Measurements from ENCODE around the gene PCOLCE2.

PCOLCE2 gene

GRCh38 chr3:142914286-142914811 lies 25.5 kb upstream of the PCOLCE2 start:
- H3K4me3 Mint-ChIP-seq = no peak overlapping the region
- DNase-seq (ENCODE audit: low spot score) = no peak

GRCh38 chr3:142913432-142913831 lies 24.5 kb upstream of the PCOLCE2 start:
- Mint-ChIP-seq H3K27me3 (ENCODE audit: low read depth) (peaks cover 31% of the 10 kb centered on the region), H3K4me1 (ENCODE audit: low read depth) (peaks cover 3% of the 10 kb centered on the region), H3K9me3 (no peaks in the 10 kb centered on the region), H3K4me3 (no peak overlapping the region), H3K36me3 (ENCODE audit: low read depth) (no peaks in the 10 kb centered on the region), H3K27ac (no peak overlapping the region)
- DNase-seq (ENCODE audit: low spot score) = no peak

More at GRCh38 chr3:142914286-142914811, 25.5 kb upstream of the PCOLCE2 start:
- Mint-ChIP-seq H3K27ac (no peak overlapping the region), H3K27me3 (ENCODE audit: low read depth) (peaks cover 30% of the 10 kb centered on the region), H3K36me3 (ENCODE audit: low read depth) (no peaks in the 10 kb centered on the region), H3K9me3 (no peaks in the 10 kb centered on the region), H3K4me1 (ENCODE audit: low read depth) (peaks cover 3% of the 10 kb centered on the region)

GRCh38 chr3:142912402-142913172 lies 23.7 kb upstream of the PCOLCE2 start:
- H3K4me1 Mint-ChIP-seq (ENCODE audit: low read depth) = peaks cover 3% of the 10 kb centered on the region
- H3K9me3 Mint-ChIP-seq = no peaks in the 10 kb centered on the region
- no peak overlapping the region for H3K27ac Mint-ChIP-seq
- no peaks in the 10 kb centered on the region for H3K36me3 Mint-ChIP-seq (ENCODE audit: low read depth)
- no peak overlapping the region for H3K4me3 Mint-ChIP-seq
- H3K27me3 Mint-ChIP-seq (ENCODE audit: low read depth) = peaks cover 28% of the 10 kb centered on the region
- DNase-seq (ENCODE audit: low spot score) = no peak

- H3K27ac Mint-ChIP-seq = no peak overlapping the region
- no peak overlapping the region for H3K4me3 Mint-ChIP-seq
- H3K4me1 Mint-ChIP-seq (ENCODE audit: low read depth) = peaks cover 3% of the 10 kb centered on the region
- no peaks in the 10 kb centered on the region for H3K36me3 Mint-ChIP-seq (ENCODE audit: low read depth)
- no peaks in the 10 kb centered on the region for H3K9me3 Mint-ChIP-seq
- H3K27me3 Mint-ChIP-seq (ENCODE audit: low read depth) = peaks cover 25% of the 10 kb centered on the region
- DNase-seq (ENCODE audit: low spot score) = no peak
Measured at GRCh38 chr3:142910280-142910679, 21.4 kb upstream of the PCOLCE2 start.

GRCh38 chr3:142909282-142909681 lies 20.4 kb upstream of the PCOLCE2 start:
- no peak overlapping the region for H3K27ac Mint-ChIP-seq
- no peak overlapping the region for H3K4me3 Mint-ChIP-seq
- H3K4me1 Mint-ChIP-seq (ENCODE audit: low read depth) = peaks cover 4% of the 10 kb centered on the region
- no peak for DNase-seq (ENCODE audit: low spot score)
- H3K9me3 Mint-ChIP-seq = no peaks in the 10 kb centered on the region
- no peaks in the 10 kb centered on the region for H3K36me3 Mint-ChIP-seq (ENCODE audit: low read depth)
- peaks cover 25% of the 10 kb centered on the region for H3K27me3 Mint-ChIP-seq (ENCODE audit: low read depth)

GRCh38 chr3:142907996-142908395 lies 19.1 kb upstream of the PCOLCE2 start:
- Mint-ChIP-seq H3K27me3 (ENCODE audit: low read depth) (peaks cover 30% of the 10 kb centered on the region), H3K4me3 (no peak overlapping the region), H3K36me3 (ENCODE audit: low read depth) (no peaks in the 10 kb centered on the region), H3K27ac (no peak overlapping the region), H3K9me3 (no peaks in the 10 kb centered on the region), H3K4me1 (ENCODE audit: low read depth) (peaks cover 2% of the 10 kb centered on the region)
- no peak for DNase-seq (ENCODE audit: low spot score)

- Mint-ChIP-seq H3K9me3 (no peaks in the 10 kb centered on the region), H3K36me3 (ENCODE audit: low read depth) (no peaks in the 10 kb centered on the region), H3K4me1 (ENCODE audit: low read depth) (peaks cover 2% of the 10 kb centered on the region), H3K27me3 (ENCODE audit: low read depth) (peaks cover 32% of the 10 kb centered on the region), H3K27ac (no peak overlapping the region), H3K4me3 (no peak overlapping the region)
- DNase-seq (ENCODE audit: low spot score) = no peak
Measured at GRCh38 chr3:142904639-142905436, 16.0 kb upstream of the PCOLCE2 start.

- no peaks in the 10 kb centered on the region for H3K9me3 Mint-ChIP-seq
- no peak for DNase-seq (ENCODE audit: low spot score)
- no peak overlapping the region for H3K4me3 Mint-ChIP-seq
- H3K4me1 Mint-ChIP-seq (ENCODE audit: low read depth) = peaks cover 2% of the 10 kb centered on the region
- peaks cover 41% of the 10 kb centered on the region for H3K27me3 Mint-ChIP-seq (ENCODE audit: low read depth)
- H3K36me3 Mint-ChIP-seq (ENCODE audit: low read depth) = no peaks in the 10 kb centered on the region
- no peak overlapping the region for H3K27ac Mint-ChIP-seq
Measured at GRCh38 chr3:142902356-142902755, 13.5 kb upstream of the PCOLCE2 start.

GRCh38 chr3:142898346-142899213 lies 9.7 kb upstream of the PCOLCE2 start:
- no peak for DNase-seq (ENCODE audit: low spot score)
- Mint-ChIP-seq H3K27ac (no peak overlapping the region), H3K4me3 (no peak overlapping the region), H3K36me3 (ENCODE audit: low read depth) (no peaks in the 10 kb centered on the region), H3K4me1 (ENCODE audit: low read depth) (no peaks in the 10 kb centered on the region), H3K27me3 (ENCODE audit: low read depth) (peaks cover 34% of the 10 kb centered on the region), H3K9me3 (no peaks in the 10 kb centered on the region)

GRCh38 chr3:142897807-142898206 lies 8.9 kb upstream of the PCOLCE2 start:
- DNase-seq (ENCODE audit: low spot score) = no peak
- Mint-ChIP-seq H3K27ac (no peak overlapping the region), H3K4me3 (no peak overlapping the region), H3K27me3 (ENCODE audit: low read depth) (peaks cover 31% of the 10 kb centered on the region), H3K9me3 (no peaks in the 10 kb centered on the region), H3K36me3 (ENCODE audit: low read depth) (no peaks in the 10 kb centered on the region), H3K4me1 (ENCODE audit: low read depth) (no peaks in the 10 kb centered on the region)

- Mint-ChIP-seq H3K36me3 (ENCODE audit: low read depth) (no peaks in the 10 kb centered on the region), H3K4me1 (ENCODE audit: low read depth) (no peaks in the 10 kb centered on the region), H3K27me3 (ENCODE audit: low read depth) (peaks cover 35% of the 10 kb centered on the region), H3K4me3 (no peak overlapping the region), H3K27ac (no peak overlapping the region), H3K9me3 (no peaks in the 10 kb centered on the region)
- DNase-seq (ENCODE audit: low spot score) = no peak
Measured at GRCh38 chr3:142896996-142897395, 8.1 kb upstream of the PCOLCE2 start.

- no peak overlapping the region for H3K4me3 Mint-ChIP-seq
- H3K36me3 Mint-ChIP-seq (ENCODE audit: low read depth) = no peaks in the 10 kb centered on the region
- H3K27ac Mint-ChIP-seq = no peak overlapping the region
- H3K27me3 Mint-ChIP-seq (ENCODE audit: low read depth) = peaks cover 41% of the 10 kb centered on the region
- H3K4me1 Mint-ChIP-seq (ENCODE audit: low read depth) = no peaks in the 10 kb centered on the region
- H3K9me3 Mint-ChIP-seq = no peaks in the 10 kb centered on the region
- DNase-seq (ENCODE audit: low spot score) = no peak
Measured at GRCh38 chr3:142896201-142896755, 7.4 kb upstream of the PCOLCE2 start.

GRCh38 chr3:142894493-142894892 lies 5.6 kb upstream of the PCOLCE2 start:
- no peaks in the 10 kb centered on the region for H3K9me3 Mint-ChIP-seq
- H3K27ac Mint-ChIP-seq = no peak overlapping the region
- DNase-seq (ENCODE audit: low spot score) = no peak
- H3K36me3 Mint-ChIP-seq (ENCODE audit: low read depth) = no peaks in the 10 kb centered on the region
- peaks cover 49% of the 10 kb centered on the region for H3K27me3 Mint-ChIP-seq (ENCODE audit: low read depth)
- H3K4me3 Mint-ChIP-seq = no peak overlapping the region
- H3K4me1 Mint-ChIP-seq (ENCODE audit: low read depth) = peaks cover under 1% of the 10 kb centered on the region

Data from T-helper 2 cell treated with Interferon-gamma antibody and Interleukin-4, amounts not matched to agents 5 μg/mL and 100 μg/mL, for 36 hours (primary cell).